Natural killer cell (primary cell): ENCODE measurements around the gene FAM131B. TPM values are rescaled to one million over a fixed set of nuclear protein-coding genes. Genes with fewer than 3 reads are reported as not detected.

Source experiments
- ATAC-seq, 3 donors: fragments of 150-1000 bp in 2 of 3; fragments of 200-7000 bp in 1 of 3; cut with Tn5 transposase; 1 replicate in 1 of 3; 2 replicates in 2 of 3; pipeline ENCODE4 v1.10.0; 2021; ENCODE audit warnings: mild to moderate bottlenecking in 2 of 3, moderate library complexity in 2 of 3
- DNase-seq, 2 donors: peaks; one replicate each; pipeline versions ENCODE4 v3.0.0 to v3.0.0-alpha.2; 2013 to 2021; ENCODE audit warnings: mixed read lengths in 1 of 2
- H3K27ac ChIP-seq: one replicate; pipeline ENCODE4 v1.5.1; 2013; ENCODE audit warnings: mild to moderate bottlenecking, low read length
- H3K27me3 ChIP-seq: one replicate; pipeline ENCODE4 v1.6.1; 2013; ENCODE audit warnings: low read length; ENCODE audit not compliant: control insufficient read depth, insufficient read depth
- H3K36me3 ChIP-seq: one replicate; pipeline ENCODE4 v1.6.1; 2013; ENCODE audit warnings: low read length; ENCODE audit not compliant: control insufficient read depth, insufficient read depth
- H3K4me1 ChIP-seq: one replicate; pipeline ENCODE4 v1.6.1; 2013; ENCODE audit warnings: low read length; ENCODE audit not compliant: control insufficient read depth, insufficient read depth
- H3K4me3 ChIP-seq: one replicate; pipeline ENCODE4 v1.5.1; 2013; ENCODE audit warnings: low read length
- H3K9me3 ChIP-seq: one replicate; pipeline ENCODE4 v1.6.1; 2013; ENCODE audit warnings: low read length; ENCODE audit not compliant: control insufficient read depth, insufficient read depth
- H3K27ac Mint-ChIP-seq, 2 donors: one replicate each; pipeline ENCODE4 v1.8.0; 2022; ENCODE audit warnings: mild to moderate bottlenecking in 2 of 2, mixed read lengths in 2 of 2, moderate library complexity in 1 of 2
- H3K27me3 Mint-ChIP-seq, 2 donors: one replicate each; pipeline ENCODE4 v1.8.0; 2022; ENCODE audit warnings: low read depth in 2 of 2, mixed read lengths in 2 of 2
- H3K36me3 Mint-ChIP-seq: one replicate; pipeline ENCODE4 v1.8.0; 2022; ENCODE audit warnings: mixed read lengths
- H3K4me1 Mint-ChIP-seq, 2 donors: one replicate each; pipeline ENCODE4 v1.8.0; 2022; ENCODE audit warnings: mixed read lengths in 2 of 2
- H3K4me3 Mint-ChIP-seq: one replicate; pipeline ENCODE4 v1.8.0; 2022; ENCODE audit warnings: mild to moderate bottlenecking, moderate library complexity, mixed read lengths
- H3K9me3 Mint-ChIP-seq, 2 donors: one replicate each; pipeline ENCODE4 v1.8.0; 2022; ENCODE audit warnings: mixed read lengths in 2 of 2
- WGBS: methylation state at CpG from one replicate; pipeline ENCODE4 v1.1.7; 2013; ENCODE audit warnings: missing lambda C conversion rate; ENCODE audit not compliant: insufficient coverage; 5-methylcytosine and 5-hydroxymethylcytosine counted together
- intact Hi-C: fragments of 100-400 bp; cut with micrococcal nuclease; formaldehyde crosslinking; loops from one replicate; pipeline ENCODE4 v1.14.2; 2022
- total RNA-seq, 4 donors: library from RNA; stranded (reverse); fragments of 120-200 nt in 1 of 4; gene quantifications; one replicate each; pipeline versions ENCODE4 v1.2.3 to v1.2.4, GENCODE V29; 2013 to 2022
- TF ChIP-seq, protein P1 (sequence below): fragments of 200-600 bp; IDR thresholded peaks from one replicate; pipeline ENCODE4 v1.8.0; 2022; ENCODE audit warnings: antibody characterized with exemption

The FAM131B gene
- total RNA-seq, 3 donors from 2014 or later (not counting 1 experiment from before 2014, with no cell fraction given), result 2.3 to 2.8 (median 2.5) TPM

DNA sequence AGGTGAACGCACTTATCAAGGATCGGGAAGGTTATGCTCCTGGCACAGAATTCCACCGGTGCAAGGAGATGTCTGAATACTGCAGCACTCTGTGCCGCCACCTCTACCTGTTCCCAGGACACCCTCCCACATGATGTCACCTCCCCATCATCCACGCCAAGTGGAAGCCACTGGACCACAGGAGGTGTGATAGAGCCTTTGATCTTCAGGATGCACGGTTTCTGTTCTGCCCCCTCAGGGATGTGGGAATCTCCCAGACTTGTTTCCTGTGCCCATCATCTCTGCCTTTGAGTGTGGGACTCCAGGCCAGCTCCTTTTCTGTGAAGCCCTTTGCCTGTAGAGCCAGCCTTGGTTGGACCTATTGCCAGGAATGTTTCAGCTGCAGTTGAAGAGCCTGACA, 57.6 kb downstream of the FAM131B start:
- Histone ChIP-seq H3K4me1 (peaks cover under 1% of the 10 kb centered on the region), H3K27me3 (no peaks in the 10 kb centered on the region), H3K4me3 (no peak overlapping the region), H3K36me3 (peaks cover 70% of the 10 kb centered on the region), H3K9me3 (no peaks in the 10 kb centered on the region), H3K27ac (no peak overlapping the region)
- DNase-seq, result no peak
- TF ChIP-seq, protein P1, sequence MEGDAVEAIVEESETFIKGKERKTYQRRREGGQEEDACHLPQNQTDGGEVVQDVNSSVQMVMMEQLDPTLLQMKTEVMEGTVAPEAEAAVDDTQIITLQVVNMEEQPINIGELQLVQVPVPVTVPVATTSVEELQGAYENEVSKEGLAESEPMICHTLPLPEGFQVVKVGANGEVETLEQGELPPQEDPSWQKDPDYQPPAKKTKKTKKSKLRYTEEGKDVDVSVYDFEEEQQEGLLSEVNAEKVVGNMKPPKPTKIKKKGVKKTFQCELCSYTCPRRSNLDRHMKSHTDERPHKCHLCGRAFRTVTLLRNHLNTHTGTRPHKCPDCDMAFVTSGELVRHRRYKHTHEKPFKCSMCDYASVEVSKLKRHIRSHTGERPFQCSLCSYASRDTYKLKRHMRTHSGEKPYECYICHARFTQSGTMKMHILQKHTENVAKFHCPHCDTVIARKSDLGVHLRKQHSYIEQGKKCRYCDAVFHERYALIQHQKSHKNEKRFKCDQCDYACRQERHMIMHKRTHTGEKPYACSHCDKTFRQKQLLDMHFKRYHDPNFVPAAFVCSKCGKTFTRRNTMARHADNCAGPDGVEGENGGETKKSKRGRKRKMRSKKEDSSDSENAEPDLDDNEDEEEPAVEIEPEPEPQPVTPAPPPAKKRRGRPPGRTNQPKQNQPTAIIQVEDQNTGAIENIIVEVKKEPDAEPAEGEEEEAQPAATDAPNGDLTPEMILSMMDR, result no peak
- peaks cover 16 to 24% of the 10 kb centered on the region in 2 donors for H3K4me1 Mint-ChIP-seq
- H3K9me3 Mint-ChIP-seq, result no peaks in the 10 kb centered on the region
- H3K27ac Mint-ChIP-seq, result no peak overlapping the region
- H3K27me3 Mint-ChIP-seq, result no peaks in the 10 kb centered on the region
- no peak for ATAC-seq
- intact Hi-C loops, result loop anchor here (2.0 kb wide), 1 partner anchor 64 kb away; no protein-coding TSS in a partner anchor
- no peak overlapping the region for H3K4me3 Mint-ChIP-seq
- 88% methylated on average over 6 of the region's 6 CpGs for WGBS
- H3K36me3 Mint-ChIP-seq, result peaks cover 42% of the 10 kb centered on the region

DNA sequence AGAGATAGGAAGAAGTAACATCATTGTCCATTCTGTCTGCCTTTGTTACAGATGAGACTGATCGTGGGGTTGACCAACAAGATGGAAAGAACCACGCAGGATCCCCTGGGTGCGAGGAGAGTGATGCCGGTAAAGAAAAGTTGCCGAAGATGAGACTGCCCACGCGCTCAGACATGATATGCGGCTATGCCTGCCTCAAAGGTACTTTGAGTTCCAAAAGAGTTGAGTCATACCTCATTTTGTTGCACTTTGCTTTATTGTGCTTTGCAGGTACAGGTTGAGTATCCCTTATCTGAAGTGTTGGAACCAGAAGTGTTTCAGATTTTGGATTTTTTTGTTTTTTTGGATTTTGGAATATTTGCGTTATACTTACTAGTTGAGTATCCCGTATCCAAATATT, 58.8 kb downstream of the FAM131B start:
- Histone ChIP-seq H3K9me3 (no peaks in the 10 kb centered on the region), H3K27ac (no peak overlapping the region), H3K4me1 (no peaks in the 10 kb centered on the region), H3K4me3 (no peak overlapping the region), H3K36me3 (peaks cover 77% of the 10 kb centered on the region), H3K27me3 (no peaks in the 10 kb centered on the region)
- H3K27ac Mint-ChIP-seq, result no peak overlapping the region
- intact Hi-C loops, result loop anchor here (2.0 kb wide), 1 partner anchor 63 kb away; no protein-coding TSS in a partner anchor
- DNase-seq (no peak), ATAC-seq (no peak)
- H3K27me3 Mint-ChIP-seq, result no peaks in the 10 kb centered on the region
- H3K4me3 Mint-ChIP-seq, result no peak overlapping the region
- peaks cover 23 to 24% of the 10 kb centered on the region in 2 donors for H3K4me1 Mint-ChIP-seq
- TF ChIP-seq, protein P1, result no peak
- H3K9me3 Mint-ChIP-seq, result no peaks in the 10 kb centered on the region
- WGBS, result 98% methylated on average over 8 of the region's 10 CpGs
- peaks cover 42% of the 10 kb centered on the region for H3K36me3 Mint-ChIP-seq

Other genes starting within 250 kb of the FAM131B start
- not detected for gene PIP, start 230.6 kb downstream of the FAM131B start, total RNA-seq
- gene TAS2R39, start 179.3 kb downstream of the FAM131B start, total RNA-seq, result not detected
- not detected for gene TAS2R40, start 140.7 kb downstream of the FAM131B start, total RNA-seq
- gene GSTK1, start 99.3 kb downstream of the FAM131B start, total RNA-seq, result 100 to 1,000 TPM; 159 to 215 (median 181) TPM
- not detected for gene TMEM139, start 77.8 kb downstream of the FAM131B start, total RNA-seq
- 10 to 100 TPM; 36.7 to 60.5 (median 54.7) TPM for gene CASP2, start 74.4 kb downstream of the FAM131B start, total RNA-seq
- gene CLCN1, start 46.6 kb downstream of the FAM131B start, total RNA-seq, result under 1 TPM in 2 of 3 donors, not detected in 1; 0.16 to 0.19 TPM
- gene ZYX, start 18.6 kb upstream of the FAM131B start, total RNA-seq, result 100 to 1,000 TPM; 168 to 219 (median 186) TPM
- gene EPHA1, start 46.1 kb upstream of the FAM131B start, total RNA-seq, result 1 to 10 TPM in 2 of 3 donors, not detected in 1; 1.0 to 1.2 TPM
- under 1 TPM in 1 of 3 donors, not detected in 2; 0.40 TPM for gene TAS2R60, start 80.7 kb upstream of the FAM131B start, total RNA-seq
- gene TAS2R41, start 115.2 kb upstream of the FAM131B start, total RNA-seq, result not detected
- under 1 TPM in 2 of 3 donors, not detected in 1; 0.39 to 0.42 TPM for gene CTAGE15, start 209.1 kb upstream of the FAM131B start, total RNA-seq